Motor neuron (in vitro differentiated cells): ENCODE results near the gene LRRC4C. TPM values are rescaled to one million over a fixed set of nuclear protein-coding genes. Genes with fewer than 3 reads are reported as not detected.

ENCODE experiments used
- ATAC-seq, 8 experiments: fragments of 200-7000 bp; cut with Tn5 transposase; replicated peaks in 6 of 8; 2 replicates each; pipeline ENCODE4 v1.8.0; 2021; ENCODE audit warnings: mild to moderate bottlenecking in 8 of 8, moderate library complexity in 8 of 8
- H3K27ac ChIP-seq, 2 donors: fragments of 250-450 bp; sonication (Bioruptor Pico); 2 replicates each; pipeline ENCODE4 v1.9.0; 2021; ENCODE audit warnings: antibody characterized with exemption in 2 of 2, mild to moderate bottlenecking in 2 of 2, moderate library complexity in 1 of 2
- H3K4me1 ChIP-seq, 2 donors: fragments of 250-450 bp; sonication (Bioruptor Pico); replicated peaks in 1 of 2; 2 replicates each; pipeline ENCODE4 v1.6.1; 2021; ENCODE audit warnings: antibody characterized with exemption in 2 of 2, mild to moderate bottlenecking in 2 of 2, moderate library complexity in 1 of 2
- H3K4me3 ChIP-seq, 5 donors: fragments of 250-450 bp; sonication (Bioruptor Pico); 2 replicates each; pipeline ENCODE4 v1.9.0; 2021; ENCODE audit warnings: antibody characterized with exemption in 5 of 5, mild to moderate bottlenecking in 5 of 5, moderate library complexity in 4 of 5
- WGBS, 10 experiments: fragments of 450-650 bp; shearing (Covaris generic); methylation state at CpG; one replicate each; pipeline ENCODE4 v1.0.0; 2022; 5-methylcytosine and 5-hydroxymethylcytosine counted together
- in situ Hi-C, 9 experiments: fragments of 400-800 bp; cut with MboI; loops; one replicate each; pipeline ENCODE4 v1.15.0; 2021; ENCODE audit warnings: low sequenced_read_pairs in 9 of 9, low pct_unique_long_range_greater_than_20kb in 2 of 9; ENCODE audit not compliant: unreplicated experiment in 9 of 9
- total RNA-seq, 8 experiments: library from RNA; unstranded; fragments of 300-600 nt; gene quantifications; 2 replicates each; pipeline versions ENCODE4 v1.2.3 to v1.2.4, GENCODE V29; 2022

LRRC4C gene
- total RNA-seq, 8 experiments from 2014 or later: 0.51 to 28.2 (median 12.8) TPM

DNA sequence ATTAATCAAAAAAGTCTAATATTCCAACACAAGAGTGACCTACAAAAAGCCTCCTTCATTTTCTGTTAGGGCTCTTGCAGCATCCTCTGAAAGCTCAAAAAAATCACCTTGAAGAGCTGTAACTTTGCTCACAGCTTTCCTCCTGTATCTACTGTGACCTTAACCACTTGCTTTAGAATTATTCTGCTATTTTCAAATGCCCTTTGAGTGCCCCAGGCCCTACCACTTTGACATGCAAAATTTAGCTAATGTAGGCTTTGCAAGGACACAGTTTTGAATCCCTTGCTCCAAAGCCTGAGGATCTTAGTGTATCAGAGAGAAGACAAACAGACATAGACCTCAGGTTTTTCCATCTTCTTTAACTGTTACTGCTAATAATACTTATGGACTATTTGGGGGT lies 253.1 kb downstream of the LRRC4C start:
- Histone ChIP-seq H3K4me3 (no peak overlapping the region), H3K27ac (no peak overlapping the region), H3K4me1 (no peaks in the 10 kb centered on the region)
- peak in 1 of 8 experiments; percentile 47 for ATAC-seq
- in situ Hi-C loops: no loop called here

DNA sequence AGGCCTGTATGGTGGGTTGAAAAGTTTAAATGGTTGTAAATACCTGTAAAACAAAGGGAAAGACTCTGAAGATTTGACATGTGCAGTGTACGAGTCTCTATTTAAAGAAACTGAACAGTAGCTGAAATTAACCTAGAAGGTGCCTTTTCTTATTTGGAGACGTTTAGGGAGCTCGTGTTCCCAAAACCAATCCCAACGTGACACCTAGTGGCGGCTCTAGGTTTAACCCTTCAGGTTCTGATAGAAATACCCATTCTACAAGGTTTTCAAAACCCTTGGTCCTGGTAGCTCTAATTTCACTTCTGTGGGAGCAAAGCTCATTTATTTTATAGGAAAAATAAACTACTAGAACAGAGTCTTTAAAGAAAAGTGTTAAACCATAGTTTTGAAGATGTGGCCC lies 258.3 kb downstream of the LRRC4C start:
- WGBS, 10 experiments: 0 to 23% (median 3%) methylated on average over 2 to 5 of the region's 5 CpGs; no CpG with 5 or more reads in 1 of the 10 experiments
- H3K4me3 ChIP-seq: no peak overlapping the region
- in situ Hi-C loops: no loop called here
- peak in 2 of 8 experiments; percentile 39 to 81 for ATAC-seq
- no peaks in the 10 kb centered on the region for H3K4me1 ChIP-seq
- H3K27ac ChIP-seq: no peak overlapping the region

GRCh38 chr11:41190437-41191082 lies 268.9 kb downstream of the LRRC4C start:
- 15 to 100% (median 65%) methylated on average over 4 to 11 of the region's 14 CpGs for WGBS, 10 experiments
- in situ Hi-C loops: loop anchor here in 2 of 9 experiments (25.0 kb wide), 1 partner anchor 878 kb away; no protein-coding TSS in a partner anchor
- Histone ChIP-seq H3K4me3 (no peak overlapping the region), H3K27ac (no peak overlapping the region), H3K4me1 (peaks cover 14 to 23% of the 10 kb centered on the region in 2 donors)
- ATAC-seq: peak in 5 of 8 experiments; percentile 48 to 88 (median 85)

GRCh38 chr11:41189701-41190436 lies 269.6 kb downstream of the LRRC4C start:
- Histone ChIP-seq H3K4me1 (peaks cover 14 to 23% of the 10 kb centered on the region in 2 donors), H3K27ac (peak overlapping the region in 1 of 2 donors; percentile 31), H3K4me3 (no peak overlapping the region)
- in situ Hi-C loops: loop anchor here in 2 of 9 experiments (25.0 kb wide), 1 partner anchor 878 kb away; no protein-coding TSS in a partner anchor
- WGBS, 10 experiments: 7 to 67% (median 33%) methylated on average over 2 to 4 of the region's 4 CpGs
- peak in 4 of 8 experiments; percentile 23 to 72 (median 53) for ATAC-seq

- 0 to 100% (median 85%) methylated on average over 1 to 4 of the region's 4 CpGs; no CpG with 5 or more reads in 2 of the 10 experiments for WGBS, 10 experiments
- no peak overlapping the region for H3K27ac ChIP-seq
- no peaks in the 10 kb centered on the region for H3K4me1 ChIP-seq
- no peak overlapping the region for H3K4me3 ChIP-seq
- ATAC-seq: no peak
- in situ Hi-C loops: loop anchor here in 2 of 9 experiments (25.0 kb wide), 1 partner anchor 865 kb away; no protein-coding TSS in a partner anchor
These were observed 281.7 kb downstream of the LRRC4C start for GRCh38 chr11:41177791-41178190.

DNA sequence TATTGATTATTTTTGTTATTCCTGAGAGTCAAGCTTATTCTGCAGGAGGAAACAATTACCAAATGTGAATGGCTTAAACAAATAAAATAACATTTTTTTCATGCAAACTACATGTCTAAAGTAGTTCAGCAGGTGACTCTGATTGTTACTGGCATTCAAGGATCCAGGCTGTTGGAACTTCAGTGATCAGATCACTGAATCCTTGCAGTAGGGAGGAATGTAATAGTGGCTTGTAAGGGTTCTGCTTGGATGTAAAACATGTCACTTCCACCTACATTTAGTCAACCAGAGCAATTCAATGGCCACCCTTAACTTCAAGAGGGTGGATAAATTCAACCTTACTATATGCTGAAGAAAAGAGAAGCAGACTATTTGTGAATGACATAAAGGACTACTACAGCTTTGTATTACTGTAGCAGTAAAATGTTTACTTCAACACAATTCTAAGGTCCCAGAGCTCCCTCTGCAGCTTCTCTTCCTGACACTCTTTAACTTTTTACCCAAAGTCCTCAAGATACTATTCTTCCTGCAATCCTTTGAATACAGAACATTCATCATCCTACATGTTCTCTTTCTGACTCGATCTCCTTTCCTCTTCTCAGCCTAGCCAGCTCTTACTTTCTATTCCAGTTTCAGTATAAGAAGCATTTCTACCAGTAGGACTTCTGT lies 284.0 kb downstream of the LRRC4C start:
- in situ Hi-C loops: loop anchor here in 2 of 9 experiments (25.0 kb wide), 1 partner anchor 863 kb away; no protein-coding TSS in a partner anchor
- WGBS, 10 experiments: 0 to 100% (median 30%) methylated on average over 1 of the region's 1 CpG; no CpG with 5 or more reads in 1 of the 10 experiments
- Histone ChIP-seq H3K4me1 (no peaks in the 10 kb centered on the region), H3K27ac (no peak overlapping the region), H3K4me3 (no peak overlapping the region)
- ATAC-seq: peak in 1 of 8 experiments; percentile 50

DNA sequence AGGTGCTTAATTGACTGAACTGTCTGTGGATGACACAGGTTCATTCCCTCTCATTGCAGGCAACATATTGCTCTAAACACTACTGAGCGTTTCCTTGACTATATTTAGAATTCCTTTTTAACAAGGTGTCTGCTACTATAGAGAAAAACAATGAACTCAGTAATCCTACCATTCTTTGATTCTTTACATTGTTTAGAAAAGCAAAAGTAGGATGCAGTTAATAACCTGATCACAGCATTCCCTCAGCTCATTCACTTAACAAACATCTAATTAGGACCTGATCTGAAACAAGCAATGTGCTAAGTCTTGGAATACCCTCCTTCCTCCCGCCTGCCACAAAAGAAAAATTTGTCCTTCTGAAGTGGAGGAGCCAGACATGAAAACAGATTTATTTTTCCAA lies 313.1 kb downstream of the LRRC4C start:
- in situ Hi-C loops: no loop called here
- H3K4me3 ChIP-seq: no peak overlapping the region
- 0 to 90% (median 34%) methylated on average over 1 to 2 of the region's 2 CpGs; no CpG with 5 or more reads in 2 of the 10 experiments for WGBS, 10 experiments

DNA sequence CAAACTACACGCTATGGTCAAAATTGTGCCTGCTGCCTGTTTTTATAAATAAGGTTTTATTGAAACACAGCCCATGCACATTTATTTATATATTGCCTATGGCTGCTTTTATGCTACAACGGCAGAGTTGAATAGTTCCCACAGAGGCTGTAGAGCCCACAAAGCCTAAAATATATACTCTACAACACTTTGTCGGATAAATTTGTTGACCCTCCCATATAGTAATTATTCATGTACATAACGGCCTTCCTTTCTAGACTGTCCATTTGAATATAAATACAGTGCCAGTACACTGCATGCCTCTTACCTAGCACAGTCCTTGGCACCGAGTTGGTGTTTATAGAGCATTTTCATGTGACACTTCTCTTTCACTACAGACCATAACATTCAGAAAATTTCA lies 314.0 kb downstream of the LRRC4C start:
- Histone ChIP-seq H3K4me3 (no peak overlapping the region), H3K4me1 (peaks cover 0 to 5% of the 10 kb centered on the region in 2 donors), H3K27ac (no peak overlapping the region)
- in situ Hi-C loops: no loop called here
- peak in 2 of 8 experiments; percentile 36 to 94 for ATAC-seq
- WGBS, 10 experiments: 11 to 100% (median 81%) methylated on average over 2 to 5 of the region's 5 CpGs

More for the DNA sequence above, 313.1 kb downstream of the LRRC4C start:
- peaks cover 0 to 5% of the 10 kb centered on the region in 2 donors for H3K4me1 ChIP-seq
- ATAC-seq: no peak
- H3K27ac ChIP-seq: no peak overlapping the region

GRCh38 chr11:41134971-41135370 lies 324.5 kb downstream of the LRRC4C start:
- in situ Hi-C loops: no loop called here
- no peak overlapping the region for H3K4me3 ChIP-seq
- no peak for ATAC-seq
- 0 to 36% (median 0%) methylated on average over 1 of the region's 1 CpG; no CpG with 5 or more reads in 1 of the 10 experiments for WGBS, 10 experiments
- no peak overlapping the region for H3K27ac ChIP-seq
- H3K4me1 ChIP-seq: no peaks in the 10 kb centered on the region

DNA sequence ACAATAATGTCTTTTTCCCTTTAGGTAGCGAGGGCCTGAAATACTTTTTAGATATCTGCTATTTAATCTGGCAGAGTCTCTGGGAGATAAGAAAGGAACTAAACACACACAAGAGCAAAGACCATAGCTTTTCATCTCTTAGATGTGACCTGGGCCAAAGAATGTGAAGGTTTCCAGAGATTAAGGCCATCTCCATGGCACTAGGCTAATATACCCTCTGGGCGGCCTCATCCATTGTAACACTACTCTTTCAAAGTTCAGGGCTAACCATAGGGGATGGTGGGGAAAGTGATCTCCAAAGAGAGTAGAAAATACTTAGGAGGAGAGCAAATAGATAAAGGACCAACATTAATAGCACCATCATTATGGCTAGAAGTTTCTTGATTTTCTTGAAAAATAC lies 326.4 kb downstream of the LRRC4C start:
- Histone ChIP-seq H3K4me3 (no peak overlapping the region), H3K27ac (no peak overlapping the region), H3K4me1 (no peaks in the 10 kb centered on the region)
- peak in 1 of 8 experiments; percentile 29 for ATAC-seq
- in situ Hi-C loops: no loop called here
- WGBS, 10 experiments: 0 to 100% (median 50%) methylated on average over 1 to 2 of the region's 2 CpGs; no CpG with 5 or more reads in 1 of the 10 experiments

- in situ Hi-C loops: no loop called here
- no peak overlapping the region for H3K27ac ChIP-seq
- peak in 4 of 8 experiments; percentile 22 to 49 (median 36) for ATAC-seq
- H3K4me1 ChIP-seq: peaks cover 0 to 6% of the 10 kb centered on the region in 2 donors
- no peak overlapping the region for H3K4me3 ChIP-seq
These were observed 337.9 kb downstream of the LRRC4C start for GRCh38 chr11:41121600-41121999.

DNA sequence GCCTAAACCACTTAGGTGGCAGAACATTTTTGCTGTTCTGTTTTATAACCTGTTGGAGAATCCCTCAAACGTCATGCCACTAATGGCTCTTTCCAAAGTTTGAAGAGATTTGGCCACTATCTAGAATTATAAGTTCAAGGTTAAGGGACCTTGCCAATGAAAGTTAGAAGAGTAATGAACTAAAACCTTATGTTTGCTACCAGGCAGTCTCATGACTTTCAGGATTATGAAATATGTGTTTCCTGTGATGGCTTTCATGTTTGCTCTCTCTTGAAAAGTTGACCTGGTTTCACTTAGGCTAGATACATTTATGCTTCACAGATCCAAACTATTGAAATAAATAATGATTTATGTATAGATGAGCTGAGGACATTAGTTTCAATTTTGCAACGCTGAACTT lies 340.0 kb downstream of the LRRC4C start:
- no peak overlapping the region for H3K27ac ChIP-seq
- WGBS, 10 experiments: 9 to 100% (median 91%) methylated on average over 1 to 2 of the region's 2 CpGs; no CpG with 5 or more reads in 2 of the 10 experiments
- H3K4me1 ChIP-seq: peaks cover 0 to 6% of the 10 kb centered on the region in 2 donors
- in situ Hi-C loops: no loop called here
- no peak overlapping the region for H3K4me3 ChIP-seq
- no peak for ATAC-seq

GRCh38 chr11:41118521-41118920 lies 340.9 kb downstream of the LRRC4C start:
- Histone ChIP-seq H3K4me3 (no peak overlapping the region), H3K4me1 (peaks cover 0 to 6% of the 10 kb centered on the region in 2 donors), H3K27ac (no peak overlapping the region)
- no peak for ATAC-seq
- in situ Hi-C loops: no loop called here
- 0 to 76% (median 50%) methylated on average over 2 of the region's 2 CpGs; no CpG with 5 or more reads in 1 of the 10 experiments for WGBS, 10 experiments
